GM19025 (cell line): Measurements from ENCODE around the gene CLINT1.

Experiments
- ATAC-seq: cut with Tn5 transposase; IDR thresholded peaks from one replicate; pipeline ENCODE4 v1.9.1; 2021; ENCODE audit warnings: mild to moderate bottlenecking, low read depth, moderate library complexity; ENCODE audit not compliant: unreplicated experiment

CLINT1 gene

DNA sequence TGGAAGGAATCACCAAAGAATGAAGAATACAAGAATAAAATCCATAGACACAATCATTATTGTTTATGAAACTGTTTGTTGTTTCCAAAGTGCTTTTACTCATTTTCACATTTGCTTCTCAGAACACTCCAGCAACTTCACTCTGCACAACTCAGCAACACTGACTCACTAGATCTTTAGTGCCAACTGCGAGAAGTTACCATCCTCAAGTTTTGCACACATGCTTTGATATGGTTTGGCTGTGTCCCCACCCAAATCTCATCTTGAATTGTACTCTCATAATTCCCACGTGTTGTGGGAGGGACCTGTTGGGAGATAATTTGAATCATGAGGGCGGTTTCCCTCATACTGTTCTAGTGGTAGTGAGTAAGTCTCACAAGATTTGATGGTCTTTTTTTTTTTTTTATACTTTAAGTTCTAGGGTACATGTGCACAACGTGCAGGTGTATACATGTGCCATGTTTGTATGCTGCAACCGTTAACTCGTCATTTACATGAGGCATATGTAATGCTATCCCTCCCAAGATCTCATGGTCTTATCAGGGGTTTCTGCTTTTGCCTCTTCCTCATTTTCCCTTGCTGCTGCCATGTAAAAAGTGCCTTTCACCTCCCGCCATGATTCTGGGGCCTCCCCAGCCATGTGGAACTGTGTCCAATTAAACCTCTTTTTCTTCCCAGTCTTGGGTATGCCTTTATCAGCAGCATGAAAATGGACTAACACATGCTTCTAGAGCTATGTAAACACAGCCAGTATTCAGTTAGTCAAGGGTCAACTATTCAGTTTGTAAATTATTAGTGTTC, 36.9 kb downstream of the CLINT1 start:
- no peak for ATAC-seq

DNA sequence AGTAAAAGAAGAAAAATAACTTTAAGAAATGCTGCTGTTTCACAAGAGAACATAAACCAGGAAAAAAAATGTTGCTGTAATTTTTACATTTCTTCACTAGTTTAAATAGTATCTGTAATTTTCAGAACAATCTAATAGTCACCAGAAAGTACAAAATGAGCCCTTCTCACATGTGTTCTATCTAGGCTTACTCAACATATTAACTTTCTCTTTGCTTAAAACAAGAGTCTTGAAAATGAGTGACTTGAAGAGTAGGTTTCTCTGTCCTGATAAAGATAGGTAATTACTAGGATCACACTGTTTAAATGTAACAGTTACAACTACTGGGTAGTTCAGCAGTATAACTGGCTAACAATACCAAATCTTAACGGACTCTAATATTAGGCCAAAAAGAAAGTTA, 37.5 kb downstream of the CLINT1 start:
- no peak for ATAC-seq

DNA sequence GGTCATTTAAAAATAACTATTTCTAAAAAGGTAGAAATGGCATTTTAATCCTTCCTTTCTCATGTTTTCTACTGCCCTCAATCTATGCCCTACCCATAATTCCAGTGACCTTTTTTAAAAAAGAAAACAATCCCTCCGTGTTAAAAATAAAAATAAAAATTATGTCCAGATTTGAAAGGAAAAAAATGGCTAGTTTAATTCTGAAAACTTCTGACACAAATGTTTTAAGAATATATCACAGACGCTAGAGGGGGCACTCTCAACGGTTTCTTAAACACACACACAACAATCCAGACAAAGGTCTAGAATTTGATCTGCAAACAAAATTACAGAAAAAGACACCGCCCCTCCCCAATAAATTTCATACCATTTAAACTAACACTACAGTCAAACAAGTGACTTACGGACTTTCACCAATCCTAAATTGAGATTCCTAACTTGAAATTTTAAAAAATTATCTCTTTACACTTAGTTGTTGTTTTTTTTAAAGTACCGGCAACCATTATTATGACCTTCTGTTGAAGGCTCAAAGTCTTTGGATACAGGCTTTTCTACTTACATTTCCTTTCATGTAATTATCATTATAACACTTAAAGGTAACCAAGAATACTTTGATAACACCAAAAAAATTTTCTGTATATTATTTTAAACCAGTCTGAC, 38.2 kb downstream of the CLINT1 start:
- no peak for ATAC-seq

DNA sequence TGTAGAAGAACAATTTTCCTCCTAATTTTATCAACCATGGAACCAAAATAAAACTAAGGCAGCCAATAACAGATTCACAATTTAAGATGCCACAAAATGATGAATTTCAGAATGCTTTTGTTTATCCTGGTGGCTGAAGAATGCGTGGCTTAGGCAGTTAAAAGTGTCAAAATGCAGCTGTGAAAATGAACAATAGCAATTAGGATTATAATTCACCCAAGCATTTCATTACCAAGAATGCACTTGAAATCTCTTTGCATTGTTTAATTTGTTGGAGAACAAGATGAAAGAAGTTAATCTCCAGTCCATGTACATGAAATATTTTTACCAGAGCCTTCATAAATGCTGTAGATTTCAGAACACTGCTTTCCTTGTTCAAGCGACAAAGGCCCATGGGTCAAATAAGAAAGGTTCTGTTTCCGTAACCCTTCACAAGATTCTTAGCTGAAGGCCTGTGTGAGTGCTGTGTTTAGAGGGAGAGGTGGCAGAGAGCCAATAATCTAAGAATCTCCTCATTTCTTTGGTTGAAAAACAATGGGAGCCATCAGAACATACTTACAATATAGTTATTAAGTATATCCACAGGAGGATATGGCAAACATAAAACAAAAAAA, 39.3 kb downstream of the CLINT1 start:
- ATAC-seq: no peak

DNA sequence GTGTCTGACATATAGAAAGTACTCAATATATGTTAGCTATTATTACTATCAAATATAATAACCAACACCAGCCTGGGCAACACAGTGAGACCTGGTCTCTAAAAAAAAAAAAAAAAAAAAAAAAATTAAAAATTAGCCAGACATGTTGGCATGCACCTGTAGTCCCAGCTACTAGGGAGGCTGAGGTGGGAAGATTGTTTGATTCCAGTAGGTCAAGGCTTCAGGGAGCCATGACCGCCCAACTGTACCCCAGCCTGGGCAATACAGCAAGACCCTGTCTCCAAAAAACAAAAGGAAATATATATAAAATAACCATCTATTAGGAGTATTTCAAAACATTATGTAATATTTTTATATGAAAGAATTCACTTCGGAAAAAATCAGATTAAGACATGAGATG, 40.6 kb downstream of the CLINT1 start:
- no peak for ATAC-seq

DNA sequence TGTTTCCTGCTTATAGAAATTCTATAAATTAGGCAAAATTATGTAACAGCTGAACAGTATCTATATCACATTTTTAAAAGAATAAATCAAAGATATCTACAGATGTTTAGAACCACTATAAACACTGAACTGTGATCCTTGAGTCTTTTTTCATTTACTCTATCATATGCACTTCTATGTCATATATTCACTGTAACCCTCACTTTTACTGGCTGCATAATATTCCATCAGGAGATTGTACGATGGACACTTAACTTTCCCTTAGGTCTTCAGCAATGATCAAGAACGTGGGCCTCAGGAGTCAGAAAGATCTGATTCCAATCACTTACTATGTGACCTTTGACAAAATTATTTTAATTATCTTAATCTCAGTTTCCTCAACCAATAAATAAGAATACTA, 41.0 kb downstream of the CLINT1 start:
- no peak for ATAC-seq

DNA sequence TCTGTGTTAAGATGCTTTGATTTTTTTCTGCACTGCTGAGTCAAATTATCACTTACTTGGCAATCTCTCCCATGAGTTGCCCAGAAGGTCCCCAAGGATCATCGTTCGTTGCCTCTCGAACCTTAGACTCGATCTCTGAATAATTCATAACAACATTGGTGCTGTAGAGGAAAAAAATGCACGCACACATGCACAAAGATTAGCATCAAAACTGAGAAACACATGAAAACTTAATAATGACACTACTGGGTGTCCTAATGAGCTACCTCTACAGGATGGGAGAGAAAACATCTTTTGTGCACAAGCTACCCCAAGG, 41.6 kb downstream of the CLINT1 start:
- no peak for ATAC-seq

DNA sequence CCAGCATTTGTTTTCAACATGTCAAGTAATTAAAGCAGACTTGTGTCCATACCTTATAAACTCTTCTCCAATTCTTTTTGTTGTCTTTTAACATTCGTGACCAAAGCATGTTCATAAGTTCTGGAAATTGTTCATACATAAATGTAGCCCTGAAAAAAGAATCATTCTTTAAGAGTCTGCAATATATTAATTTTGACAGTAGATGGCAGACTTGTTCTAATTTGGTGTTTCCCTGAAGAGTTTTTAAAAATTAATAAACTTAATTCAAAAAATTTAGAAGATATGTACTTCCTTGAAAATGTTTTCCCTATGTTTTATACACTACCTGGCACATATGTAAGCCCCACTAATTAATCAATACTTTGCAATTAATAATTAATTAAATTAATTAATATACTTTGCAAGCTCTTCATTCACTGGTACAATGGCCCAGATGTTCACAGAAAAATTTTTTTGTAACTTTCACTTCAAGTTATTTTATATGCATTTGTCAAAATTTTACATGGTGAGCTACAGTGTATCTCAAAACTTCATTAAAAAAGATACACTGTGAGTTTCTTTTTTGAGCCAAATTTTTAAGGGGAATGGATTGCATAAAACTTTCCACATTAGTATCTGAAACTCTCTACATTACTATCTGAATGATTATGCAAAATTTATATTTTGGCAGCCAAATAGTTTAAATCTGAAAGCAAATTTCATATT, 42.1 kb downstream of the CLINT1 start:
- no peak for ATAC-seq

DNA sequence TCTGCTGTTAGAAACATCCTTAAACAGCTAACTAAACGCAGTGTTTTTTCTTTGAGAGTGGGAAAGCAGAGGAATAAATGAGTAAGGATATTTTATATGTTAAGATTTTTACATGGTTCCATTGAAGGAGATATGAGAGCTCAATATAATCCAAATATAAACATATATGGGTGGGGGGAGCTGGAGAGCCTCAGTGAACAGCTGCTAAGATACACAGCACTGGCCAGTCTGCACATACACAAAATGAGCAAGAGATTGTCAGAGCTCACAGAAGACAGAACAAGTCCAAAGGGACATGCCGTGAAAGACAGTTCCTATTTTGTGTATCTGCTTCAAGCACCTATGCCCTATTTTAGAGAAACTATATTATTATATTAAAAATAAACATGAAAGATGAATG, 46.9 kb downstream of the CLINT1 start:
- no peak for ATAC-seq

DNA sequence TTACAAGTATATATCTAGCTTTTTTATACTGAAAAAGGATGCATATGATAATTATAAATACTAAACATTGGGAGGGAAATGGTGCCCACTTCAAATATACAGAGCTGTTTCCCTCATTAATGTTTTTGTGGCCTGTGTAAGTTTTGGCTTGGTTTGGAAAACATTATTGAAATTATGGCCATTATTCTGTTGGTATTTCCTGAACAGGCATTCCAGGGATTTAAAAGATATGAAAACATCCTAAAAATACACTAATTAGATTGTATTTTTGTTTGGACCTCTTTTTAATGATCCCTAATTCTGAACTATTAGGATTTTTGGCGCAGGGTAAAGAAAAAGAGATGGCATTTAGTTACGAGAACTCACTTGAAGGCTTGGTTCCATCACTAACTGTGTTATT, 50.9 kb downstream of the CLINT1 start:
- ATAC-seq: no peak

DNA sequence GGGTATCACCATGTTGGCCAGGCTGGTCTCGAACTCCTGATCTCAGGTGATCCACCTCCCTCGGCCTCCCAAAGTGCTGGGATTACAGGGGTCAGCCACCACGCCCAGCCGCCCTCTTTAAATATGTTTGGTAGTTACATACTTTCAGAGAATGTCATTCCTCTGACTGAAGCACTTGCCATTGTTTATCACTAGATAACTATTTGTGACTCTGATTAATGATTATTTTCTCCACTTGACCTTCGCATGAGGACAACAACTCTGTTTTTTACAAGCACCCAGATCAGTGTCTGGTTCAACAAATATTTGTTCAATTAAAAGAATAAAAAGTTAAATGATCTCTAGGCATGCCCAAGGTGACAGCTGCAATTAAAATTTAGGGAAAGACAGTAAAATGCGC, 56.2 kb downstream of the CLINT1 start:
- no peak for ATAC-seq

DNA sequence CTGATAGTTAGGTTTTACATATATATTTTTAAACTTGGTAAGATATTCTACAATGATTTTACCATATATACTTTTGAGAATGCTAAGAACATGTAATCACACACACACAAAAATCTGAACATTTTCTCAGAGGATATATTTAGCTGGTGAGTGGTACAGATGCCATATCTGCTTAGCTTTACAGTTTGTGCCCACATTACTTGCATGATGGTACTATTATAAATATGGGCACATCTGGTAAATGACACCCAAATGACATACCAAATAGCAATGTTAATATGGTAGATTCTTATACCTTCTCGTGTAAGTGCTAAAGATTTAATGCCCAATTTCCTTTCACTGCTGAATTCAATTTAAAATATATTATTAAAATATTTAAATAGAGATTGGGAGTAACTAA, 58.8 kb downstream of the CLINT1 start:
- no peak for ATAC-seq

DNA sequence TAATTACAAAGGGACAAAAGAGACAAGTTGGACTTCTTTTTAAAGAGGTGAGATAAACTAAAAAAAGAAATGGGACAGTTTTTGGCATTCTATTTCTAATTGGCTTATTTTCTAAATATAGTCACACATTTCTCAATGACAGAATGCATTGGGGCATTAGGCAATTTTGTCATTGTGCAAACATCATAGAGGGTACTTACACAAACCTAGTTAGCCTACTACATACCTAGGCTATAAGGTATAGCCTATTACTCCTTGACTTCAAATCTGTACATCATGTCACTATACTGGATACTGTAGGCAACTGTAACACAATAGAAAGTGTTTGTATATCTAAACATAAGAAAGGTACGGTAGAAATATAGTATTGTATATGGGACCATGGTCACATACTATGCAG, 59.4 kb downstream of the CLINT1 start:
- no peak for ATAC-seq

DNA sequence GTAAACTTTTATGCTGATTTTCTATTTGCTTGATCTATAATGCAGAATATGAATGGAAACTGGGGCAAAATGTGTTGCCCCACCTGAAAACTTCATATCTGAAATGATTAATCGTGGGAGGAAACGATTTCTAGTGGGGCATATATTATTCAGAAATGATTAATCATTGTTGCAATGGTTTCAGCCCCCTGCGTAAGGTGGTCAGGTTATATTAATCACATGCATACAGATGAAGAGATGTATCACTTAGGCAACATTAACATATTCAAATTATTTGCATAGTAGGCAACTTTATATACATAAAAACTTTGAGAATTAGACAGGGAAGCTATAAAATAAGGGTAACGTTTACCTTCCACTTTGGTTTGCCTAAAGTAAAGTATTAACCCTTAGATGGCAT, 65.6 kb downstream of the CLINT1 start:
- ATAC-seq: no peak

DNA sequence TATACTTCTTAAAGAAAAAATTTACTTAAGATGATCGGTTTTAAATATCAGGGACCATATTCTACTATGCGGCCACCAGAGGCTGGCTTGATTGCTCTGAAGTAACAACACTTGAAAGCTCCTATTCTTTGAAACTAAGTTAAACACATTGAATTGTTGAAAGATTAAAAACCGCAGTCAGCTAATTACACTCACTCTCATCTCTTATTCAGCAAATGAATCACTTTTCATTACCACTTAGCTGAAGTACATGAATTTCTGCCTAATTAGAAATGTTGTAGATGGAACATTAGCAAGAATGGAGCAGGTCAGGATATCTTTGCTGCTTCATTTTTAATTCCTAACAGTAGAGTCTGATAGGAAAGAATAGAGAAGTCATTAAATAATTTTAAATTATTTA, 73.1 kb downstream of the CLINT1 start:
- no peak for ATAC-seq

DNA sequence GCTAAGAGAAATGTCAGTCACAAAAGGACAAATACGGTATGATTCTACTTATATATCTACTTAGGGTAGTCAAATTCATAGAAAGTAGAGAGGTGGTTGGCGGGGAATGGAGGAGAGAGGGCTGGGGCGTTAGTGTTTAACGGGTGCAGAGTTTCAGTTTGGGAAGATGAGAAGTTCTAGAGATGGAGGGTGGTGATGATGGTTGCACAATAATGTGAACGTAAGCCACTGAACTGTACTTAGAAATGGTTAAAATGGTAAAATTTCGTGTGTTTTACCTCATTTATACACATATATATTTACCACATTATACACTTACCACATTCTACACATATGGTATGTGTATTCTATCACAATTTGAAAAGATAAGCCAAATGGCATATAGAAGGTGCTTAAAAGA, 79.7 kb downstream of the CLINT1 start:
- ATAC-seq: no peak

DNA sequence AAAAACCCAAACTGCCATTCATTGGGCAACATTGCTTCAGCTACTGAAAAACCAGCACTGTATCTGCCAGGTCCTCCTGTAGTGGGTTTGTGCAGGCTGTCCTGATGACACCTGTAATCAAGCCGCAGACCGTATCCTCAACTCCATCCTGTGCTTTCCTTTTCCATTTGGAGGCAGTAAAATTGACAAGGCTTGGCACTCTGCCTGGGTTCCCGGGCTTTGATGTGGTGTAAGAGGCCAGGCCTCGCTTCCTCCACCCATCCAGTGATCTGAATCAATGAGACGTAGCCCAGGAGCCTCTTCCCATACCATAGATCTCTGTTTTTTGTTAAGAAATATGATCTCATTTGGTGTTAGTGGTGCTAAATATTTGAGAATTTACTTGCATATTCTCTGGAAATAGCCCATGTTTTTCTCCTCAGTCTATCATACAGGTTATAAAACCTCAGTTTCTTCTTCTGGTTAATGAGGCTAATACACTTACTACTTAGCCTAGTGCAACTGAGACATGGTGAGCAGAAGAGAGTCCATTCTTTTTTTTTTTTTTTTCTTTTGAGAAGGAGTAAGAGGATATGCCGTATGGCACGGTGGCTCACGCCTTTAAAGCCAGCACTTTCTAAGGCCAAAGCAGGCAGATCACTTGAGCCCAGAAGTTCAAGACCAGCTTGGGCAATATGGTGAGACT, 80.7 kb downstream of the CLINT1 start:
- no peak for ATAC-seq

DNA sequence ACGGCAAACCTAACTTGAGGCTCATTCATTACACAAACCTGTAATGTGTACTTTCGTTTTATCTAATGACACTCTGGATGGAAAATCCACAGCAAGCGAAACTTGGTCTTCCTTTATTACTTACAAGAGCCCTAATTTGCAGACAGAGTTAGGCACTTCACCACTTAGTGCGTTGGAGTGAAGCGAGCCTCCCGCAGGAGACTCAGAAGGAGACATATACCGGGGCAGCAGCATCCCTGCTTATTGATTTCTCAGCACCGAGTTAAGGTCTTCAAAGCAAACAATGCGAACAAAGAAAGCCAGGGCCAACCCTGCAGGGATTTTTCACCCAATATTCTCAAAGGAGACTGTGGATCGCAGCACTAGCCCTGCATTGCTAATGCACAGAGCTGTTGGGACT, 86.8 kb downstream of the CLINT1 start:
- ATAC-seq: no peak

DNA sequence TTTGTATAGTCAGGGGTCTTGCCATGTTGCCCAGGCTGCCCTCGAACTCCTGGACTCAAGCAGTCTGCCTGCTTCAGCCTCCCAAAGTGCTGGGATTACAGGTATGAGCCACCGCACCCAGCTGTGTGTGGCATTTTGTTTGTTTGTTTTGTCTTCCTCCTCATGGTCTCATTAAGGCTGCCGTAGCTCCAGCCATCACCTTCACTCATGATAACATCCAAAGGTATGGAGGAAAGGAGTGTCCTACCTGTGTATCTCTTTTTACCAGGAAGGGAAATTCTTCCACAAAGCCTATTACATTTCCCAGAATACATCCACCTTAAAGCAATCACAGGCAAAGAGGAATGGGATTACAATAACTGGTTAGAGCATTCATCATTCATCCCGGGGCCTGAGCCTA, 88.3 kb downstream of the CLINT1 start:
- no peak for ATAC-seq

DNA sequence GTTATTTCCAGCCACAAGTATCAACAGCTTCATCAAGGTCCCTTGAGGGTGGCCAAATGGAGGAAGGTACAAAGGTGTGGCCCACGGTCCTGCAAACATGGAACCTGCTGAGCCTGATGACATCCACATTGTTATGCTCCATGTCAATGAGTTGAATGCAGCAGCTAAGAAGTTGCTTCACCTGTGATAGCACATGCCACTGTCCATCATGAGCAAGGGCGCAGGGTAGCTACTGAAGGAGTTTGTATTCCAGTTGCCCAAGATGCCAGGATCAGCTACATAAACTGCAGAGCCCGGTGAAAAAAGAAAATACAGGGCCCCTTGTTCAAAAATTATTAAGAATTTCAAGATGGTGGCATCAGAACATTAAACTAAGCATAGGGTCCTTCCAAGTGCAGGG, 91.3 kb downstream of the CLINT1 start:
- ATAC-seq: no peak

DNA sequence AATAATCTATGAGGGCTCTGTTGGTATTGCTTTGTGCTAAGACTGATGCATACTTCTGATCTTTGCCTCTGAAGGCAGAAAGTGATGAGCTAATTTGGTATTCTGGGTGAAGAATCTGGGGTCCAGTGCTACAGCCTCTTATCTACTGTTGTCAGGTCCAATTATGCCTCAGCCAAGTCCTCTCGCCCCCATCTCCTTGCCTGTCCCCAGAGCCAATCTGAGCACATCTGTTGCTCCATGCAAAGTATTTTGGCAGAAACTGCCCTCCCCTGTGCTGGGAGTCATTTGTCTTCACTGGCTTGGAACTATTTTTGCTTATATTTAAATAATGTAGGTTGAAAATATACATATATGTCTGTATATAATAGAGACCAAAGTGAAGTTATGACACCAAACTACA, 92.0 kb downstream of the CLINT1 start:
- ATAC-seq: no peak
